Loucy (cell line): ENCODE measurements around the gene MOB3B.

Experiments
- H2AFZ ChIP-seq: fragments of 200-600 bp; sonication (generic); 2 replicates; pipeline ENCODE4 v1.6.0; 2016; ENCODE audit warnings: antibody characterized with exemption, mild to moderate bottlenecking, low read length, moderate library complexity
- H3F3A ChIP-seq: fragments of 200-600 bp; 2 replicates; pipeline ENCODE4 v1.6.0; 2016; ENCODE audit warnings: antibody characterized with exemption, low read depth, mild to moderate bottlenecking
- H3K27me3 ChIP-seq: fragments of 200-600 bp; sonication (generic); 2 replicates; pipeline ENCODE4 v1.6.1; 2014; ENCODE audit warnings: low read length, mild to moderate bottlenecking; ENCODE audit not compliant: insufficient read depth, poor library complexity, severe bottlenecking
- H3K36me3 ChIP-seq: fragments of 200-600 bp; sonication (generic); 2 replicates; pipeline ENCODE4 v1.6.1; 2016; ENCODE audit warnings: low read length; ENCODE audit not compliant: insufficient read depth
- H3K4me1 ChIP-seq: fragments of 200-600 bp; sonication (generic); 2 replicates; pipeline ENCODE4 v1.5.1; 2014; ENCODE audit warnings: low read length, mild to moderate bottlenecking; ENCODE audit not compliant: insufficient read depth, poor library complexity, severe bottlenecking
- H3K4me2 ChIP-seq: fragments of 200-600 bp; sonication (generic); 2 replicates; pipeline ENCODE4 v1.6.0; 2014; ENCODE audit warnings: antibody characterized with exemption, low read length, low read depth, mild to moderate bottlenecking; ENCODE audit not compliant: poor library complexity, severe bottlenecking
- H3K4me3 ChIP-seq: fragments of 200-600 bp; sonication (generic); 2 replicates; pipeline ENCODE4 v1.5.1; 2014; ENCODE audit warnings: low read length, mild to moderate bottlenecking, mixed read lengths; ENCODE audit not compliant: poor library complexity, severe bottlenecking
- H3K79me2 ChIP-seq: fragments of 200-600 bp; sonication (generic); 2 replicates; pipeline ENCODE4 v1.6.1; 2014; ENCODE audit warnings: low read length; ENCODE audit not compliant: insufficient read depth
- H3K9ac ChIP-seq: fragments of 200-600 bp; sonication (generic); 2 replicates; pipeline ENCODE4 v1.6.0; 2014; ENCODE audit warnings: mild to moderate bottlenecking, low read depth, low read length, moderate library complexity; ENCODE audit not compliant: poor library complexity, severe bottlenecking
- H3K9me2 ChIP-seq: fragments of 200-600 bp; sonication (generic); replicated peaks from 2 replicates; pipeline ENCODE4 v1.6.1; 2016; ENCODE audit warnings: low read depth, low read length, mixed read lengths
- H3K9me3 ChIP-seq: fragments of 200-600 bp; sonication (generic); 2 replicates; pipeline ENCODE4 v1.6.1; 2014; ENCODE audit warnings: mild to moderate bottlenecking, antibody characterized with exemption, low read length, low read depth; ENCODE audit not compliant: insufficient read depth
- H4K20me1 ChIP-seq: fragments of 200-600 bp; sonication (generic); 2 replicates; pipeline ENCODE4 v1.6.0; 2014; ENCODE audit warnings: antibody characterized with exemption, low read length, mild to moderate bottlenecking; ENCODE audit not compliant: insufficient read depth, poor library complexity, severe bottlenecking
- EZH2phosphoT487 ChIP-seq: fragments of 200-600 bp; IDR thresholded peaks from 2 replicates; pipeline ENCODE4 v1.6.1; 2018; ENCODE audit warnings: antibody characterized with exemption, mild to moderate bottlenecking, moderate library complexity, borderline replicate concordance
- TF ChIP-seq, protein P1 (sequence below): fragments of 200-600 bp; sonication (generic); conservative IDR thresholded peaks from 2 replicates; pipeline ENCODE4 v1.5.1; 2014; ENCODE audit warnings: mild to moderate bottlenecking, antibody characterized with exemption, low read length

Gene MOB3B

DNA sequence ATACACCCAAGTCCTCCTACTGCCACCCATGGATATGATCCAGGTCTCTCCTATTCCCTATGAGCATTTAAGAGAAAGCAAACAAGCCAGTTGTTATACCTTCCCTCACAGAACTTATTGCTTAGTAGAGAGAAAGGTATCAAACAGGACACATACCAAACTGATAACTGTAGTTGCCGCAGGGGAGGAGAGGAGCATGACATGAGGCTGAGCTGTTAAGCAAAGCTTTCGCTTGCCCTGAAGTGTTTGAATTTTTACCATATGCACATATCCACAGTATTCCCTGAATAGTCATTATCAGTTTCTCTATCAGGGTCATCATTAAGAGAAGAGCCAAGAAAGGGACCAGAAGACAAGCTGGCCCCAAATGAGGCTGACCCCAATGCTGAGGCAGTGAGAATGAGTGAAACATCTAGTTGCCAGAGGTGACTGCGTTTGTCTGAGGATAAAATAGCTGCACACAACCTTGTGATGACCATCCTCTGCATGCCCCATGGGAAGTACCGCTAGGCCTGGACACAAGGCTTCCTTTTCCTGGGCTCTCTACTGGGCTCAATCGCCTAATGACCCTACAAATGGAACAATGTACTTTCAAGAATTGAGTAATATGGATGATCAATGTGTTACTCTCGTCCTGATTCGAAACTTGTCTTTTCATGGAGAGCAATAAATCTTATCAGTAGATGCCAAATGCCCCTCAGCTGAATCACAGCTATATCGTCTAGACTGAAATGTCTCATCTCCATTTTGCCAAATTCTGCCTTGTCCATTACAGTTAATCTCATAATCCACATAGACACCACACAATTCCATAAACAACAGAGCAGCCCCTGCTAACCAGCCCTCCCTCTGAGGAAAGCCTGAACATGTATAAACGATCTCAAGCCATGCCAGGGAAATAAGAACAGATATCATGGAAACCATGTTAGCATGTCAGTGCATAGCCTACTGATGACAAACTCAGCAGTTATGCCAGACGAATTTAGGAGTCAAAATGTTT is 9.8 kb downstream of the MOB3B start:
- no peaks in the 10 kb centered on the region for H3K36me3 ChIP-seq
- no peak overlapping the region for H3K4me2 ChIP-seq
- H3K9ac ChIP-seq: no peak overlapping the region
- no peaks in the 10 kb centered on the region for H3K9me2 ChIP-seq
- no peaks in the 10 kb centered on the region for H3K79me2 ChIP-seq
- H3K27me3 ChIP-seq: no peaks in the 10 kb centered on the region
- H4K20me1 ChIP-seq: no peaks in the 10 kb centered on the region
- no peaks in the 10 kb centered on the region for H3K4me1 ChIP-seq
- H3K4me3 ChIP-seq: no peak overlapping the region
- no peaks in the 10 kb centered on the region for H3K9me3 ChIP-seq
- TF ChIP-seq, protein P1, sequence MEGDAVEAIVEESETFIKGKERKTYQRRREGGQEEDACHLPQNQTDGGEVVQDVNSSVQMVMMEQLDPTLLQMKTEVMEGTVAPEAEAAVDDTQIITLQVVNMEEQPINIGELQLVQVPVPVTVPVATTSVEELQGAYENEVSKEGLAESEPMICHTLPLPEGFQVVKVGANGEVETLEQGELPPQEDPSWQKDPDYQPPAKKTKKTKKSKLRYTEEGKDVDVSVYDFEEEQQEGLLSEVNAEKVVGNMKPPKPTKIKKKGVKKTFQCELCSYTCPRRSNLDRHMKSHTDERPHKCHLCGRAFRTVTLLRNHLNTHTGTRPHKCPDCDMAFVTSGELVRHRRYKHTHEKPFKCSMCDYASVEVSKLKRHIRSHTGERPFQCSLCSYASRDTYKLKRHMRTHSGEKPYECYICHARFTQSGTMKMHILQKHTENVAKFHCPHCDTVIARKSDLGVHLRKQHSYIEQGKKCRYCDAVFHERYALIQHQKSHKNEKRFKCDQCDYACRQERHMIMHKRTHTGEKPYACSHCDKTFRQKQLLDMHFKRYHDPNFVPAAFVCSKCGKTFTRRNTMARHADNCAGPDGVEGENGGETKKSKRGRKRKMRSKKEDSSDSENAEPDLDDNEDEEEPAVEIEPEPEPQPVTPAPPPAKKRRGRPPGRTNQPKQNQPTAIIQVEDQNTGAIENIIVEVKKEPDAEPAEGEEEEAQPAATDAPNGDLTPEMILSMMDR: no peak
- H2AFZ ChIP-seq: no peak overlapping the region
- H3F3A ChIP-seq: no peaks in the 10 kb centered on the region

DNA sequence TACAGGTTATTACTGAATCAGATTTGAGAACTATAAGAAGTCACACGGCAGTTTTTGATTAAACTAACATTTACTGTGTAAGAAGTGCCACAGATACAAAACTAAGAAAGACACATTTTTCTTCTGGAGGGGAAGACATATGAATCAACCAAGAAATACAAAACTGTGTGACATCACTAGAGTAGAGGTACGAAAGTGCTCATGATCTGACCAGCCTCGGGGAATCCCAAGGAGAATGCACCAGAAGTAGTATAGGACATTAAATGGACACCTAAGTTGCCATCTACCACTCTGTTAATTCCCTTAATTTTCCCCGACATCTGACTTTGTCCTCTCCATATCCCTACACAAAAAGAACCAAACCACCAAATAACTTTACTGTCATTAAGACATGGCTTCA is 10.8 kb downstream of the MOB3B start:
- no peaks in the 10 kb centered on the region for H3K27me3 ChIP-seq
- no peak overlapping the region for H3K4me3 ChIP-seq
- no peaks in the 10 kb centered on the region for H3K9me3 ChIP-seq
- no peak overlapping the region for H3K9ac ChIP-seq
- H3F3A ChIP-seq: no peaks in the 10 kb centered on the region
- TF ChIP-seq EZH2phosphoT487: no peak
- TF ChIP-seq, protein P1: no peak
- no peaks in the 10 kb centered on the region for H3K79me2 ChIP-seq
- H3K36me3 ChIP-seq: no peaks in the 10 kb centered on the region
- no peaks in the 10 kb centered on the region for H3K9me2 ChIP-seq
- no peak overlapping the region for H2AFZ ChIP-seq
- H3K4me2 ChIP-seq: no peak overlapping the region
- no peaks in the 10 kb centered on the region for H4K20me1 ChIP-seq
- no peaks in the 10 kb centered on the region for H3K4me1 ChIP-seq

DNA sequence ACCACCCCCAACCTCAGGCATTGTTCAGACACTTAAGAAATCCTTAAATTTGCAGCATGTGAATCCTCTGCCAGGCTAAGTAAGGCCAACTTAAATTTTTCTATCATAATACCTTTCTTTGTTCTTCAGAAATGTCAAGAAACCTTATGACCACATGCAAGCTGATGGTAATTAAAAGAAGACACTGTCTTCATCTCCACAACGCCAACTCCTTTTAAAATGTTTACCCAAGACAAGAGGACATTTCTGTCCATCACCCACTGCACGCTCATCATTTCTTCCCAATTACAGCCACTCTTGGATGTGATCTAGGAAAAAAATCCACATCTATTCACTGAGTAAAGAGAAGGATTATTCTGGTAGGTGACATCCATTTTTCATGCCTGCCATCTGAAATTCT is 11.6 kb downstream of the MOB3B start:
- Histone ChIP-seq H3F3A (no peaks in the 10 kb centered on the region), H2AFZ (no peak overlapping the region)

More for the DNA sequence above, 11.6 kb downstream of the MOB3B start:
- no peaks in the 10 kb centered on the region for H3K9me2 ChIP-seq
- no peak for TF ChIP-seq EZH2phosphoT487
- TF ChIP-seq, protein P1: no peak
- no peaks in the 10 kb centered on the region for H3K36me3 ChIP-seq
- H3K27me3 ChIP-seq: no peaks in the 10 kb centered on the region
- no peaks in the 10 kb centered on the region for H4K20me1 ChIP-seq
- no peak overlapping the region for H3K4me2 ChIP-seq
- H3K4me3 ChIP-seq: no peak overlapping the region
- no peak overlapping the region for H3K9ac ChIP-seq
- H3K9me3 ChIP-seq: no peaks in the 10 kb centered on the region
- no peaks in the 10 kb centered on the region for H3K4me1 ChIP-seq
- H3K79me2 ChIP-seq: no peaks in the 10 kb centered on the region
